ENCODE results near the gene SYT4.

- no peak for TF ChIP-seq RFX5 (IDR thresholded peaks at IDR 0.05; ENCODE audit: low read length)
- no peak for TF ChIP-seq CTCF (IDR thresholded peaks at IDR 0.05)
- no peak for TF ChIP-seq GATA2 (CRISPR knock-in tag; IDR thresholded peaks at IDR 0.05)
These were observed 54.8 kb downstream of the SYT4 start for GRCh38 chr18:43222501-43222900.

Measured in SK-N-SH (cell line).